GM12864 (cell line): ENCODE measurements around the gene DPP8.

Experiments used
- DNase-seq: peaks from one replicate; pipeline ENCODE4 v3.0.0-alpha.2; 2011; ENCODE audit warnings: low read depth
- H3K4me3 ChIP-seq: 2 replicates; pipeline ENCODE4 v1.5.1; 2011; ENCODE audit warnings: mild to moderate bottlenecking, low read depth, low read length, control low read depth
- CTCF ChIP-seq: IDR thresholded peaks from 2 replicates; pipeline ENCODE4 v1.5.1; 2011; ENCODE audit warnings: low read depth, mild to moderate bottlenecking, moderate library complexity, low read length, control low read depth, inconsistent platforms; ENCODE audit errors: missing control alignments

DPP8 gene

GRCh38 chr15:65393557-65393956 lies 123.9 kb downstream of the DPP8 start:
- no peak for TF ChIP-seq CTCF
- no peak overlapping the region for H3K4me3 ChIP-seq
- DNase-seq, result no peak

- no peak overlapping the region for H3K4me3 ChIP-seq
- no peak for DNase-seq
- no peak for TF ChIP-seq CTCF
Observed at GRCh38 chr15:65393091-65393490, 124.4 kb downstream of the DPP8 start.
